ENCODE measurements around the gene MAN1B1. TPM values are rescaled to one million over a fixed set of nuclear protein-coding genes. Genes with fewer than 3 reads are reported as not detected.
A peak's percentile ranks its signal among the peaks of the same experiment; 100 is the strongest.

Gene MAN1B1
- total RNA-seq, 4 donors from 2014 or later: 52.1 to 99.2 (median 63.1) TPM

GRCh38 chr9:137080260-137081122 lies 6.3 kb upstream of the MAN1B1 start:
- H3K4me1 ChIP-seq: peaks cover 61% of the 10 kb centered on the region
- H3K27ac ChIP-seq: no peak overlapping the region
- no peak for DNase-seq (ENCODE audit: low spot score in 2 of 2)
- H3K4me3 ChIP-seq: no peak overlapping the region
- no peaks in the 10 kb centered on the region for H3K27me3 ChIP-seq
- TF ChIP-seq EP300 (IDR thresholded peaks at IDR 0.05): no peak
- TF ChIP-seq POLR2A (IDR thresholded peaks at IDR 0.05): no peak
- TF ChIP-seq POLR2AphosphoS5 (IDR thresholded peaks at IDR 0.05): no peak
- no peak for TF ChIP-seq CTCF (IDR thresholded peaks at IDR 0.05)
- H3K36me3 ChIP-seq: peaks cover 34% of the 10 kb centered on the region
- H3K9me3 ChIP-seq: no peaks in the 10 kb centered on the region
- WGBS: 95% methylated on average over 14 of the region's 24 CpGs

DNA sequence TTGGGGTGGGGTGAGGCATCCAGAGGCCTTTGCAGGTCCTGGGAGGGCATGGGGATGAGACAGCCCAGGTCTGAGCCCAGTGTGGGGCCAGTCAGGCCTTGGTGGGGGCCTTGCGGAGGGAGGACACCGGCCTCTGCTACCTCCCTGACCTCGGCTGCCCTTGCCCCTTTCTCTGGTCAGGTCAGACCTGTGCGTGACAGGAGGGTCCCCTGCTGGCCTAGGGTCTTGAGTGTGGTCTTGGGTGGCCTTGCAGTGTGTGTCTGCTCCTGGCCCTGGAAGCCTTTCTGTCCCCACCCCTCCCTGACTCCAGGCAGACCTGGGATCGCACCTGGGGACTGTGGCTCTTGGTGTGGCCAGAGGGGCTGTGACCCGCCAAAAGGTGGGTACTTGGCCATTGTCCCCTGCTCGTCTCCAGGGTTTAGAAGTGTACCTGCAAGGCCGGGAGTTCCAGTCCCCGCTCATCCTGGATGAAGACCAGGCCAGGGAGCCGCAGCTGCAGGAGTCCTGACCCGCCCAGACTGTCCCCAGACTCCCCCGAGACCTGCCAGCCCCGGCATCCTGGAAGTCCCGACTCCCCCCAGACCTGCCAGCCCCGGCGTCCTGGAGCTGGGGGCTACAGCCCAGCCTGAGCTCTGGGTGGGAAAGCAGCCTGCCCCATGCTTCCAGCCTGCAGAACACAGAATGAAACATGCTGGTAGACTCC lies 4.4 kb upstream of the MAN1B1 start:
- 97% methylated on average over 10 of the region's 16 CpGs for WGBS
- peak overlapping the region; percentile 96 for H3K27ac ChIP-seq
- H3K36me3 ChIP-seq: peaks cover 34% of the 10 kb centered on the region
- TF ChIP-seq EP300 (IDR thresholded peaks at IDR 0.05) (no peak), POLR2AphosphoS5 (IDR thresholded peaks at IDR 0.05) (no peak), CTCF (IDR thresholded peaks at IDR 0.05) (no peak), POLR2A (IDR thresholded peaks at IDR 0.05) (no peak)
- no peaks in the 10 kb centered on the region for H3K9me3 ChIP-seq
- H3K4me3 ChIP-seq: no peak overlapping the region
- H3K4me1 ChIP-seq: peaks cover 67% of the 10 kb centered on the region
- no peak for DNase-seq (ENCODE audit: low spot score in 2 of 2)
- no peaks in the 10 kb centered on the region for H3K27me3 ChIP-seq

DNA sequence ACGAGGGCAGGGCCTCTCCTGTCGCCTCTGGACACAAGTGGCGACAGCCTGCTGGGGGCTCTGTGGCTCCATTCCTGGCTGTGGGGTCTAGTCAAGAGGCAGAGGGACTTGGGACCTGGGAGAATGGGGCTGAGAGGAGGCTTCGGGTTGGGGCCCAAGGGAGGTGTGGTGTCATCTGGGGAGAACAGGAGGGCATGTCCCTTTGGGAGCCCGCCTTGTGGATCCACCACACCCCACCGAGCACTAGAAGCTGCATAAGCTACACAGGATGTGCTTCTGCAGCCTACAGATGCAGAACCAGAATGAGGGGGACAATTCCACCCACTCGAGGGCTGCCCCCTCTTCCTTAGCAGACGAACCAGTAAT lies 3.9 kb upstream of the MAN1B1 start:
- Histone ChIP-seq H3K36me3 (peaks cover 34% of the 10 kb centered on the region), H3K9me3 (no peaks in the 10 kb centered on the region), H3K27ac (peak overlapping the region; percentile 96), H3K27me3 (no peaks in the 10 kb centered on the region), H3K4me3 (no peak overlapping the region), H3K4me1 (peaks cover 69% of the 10 kb centered on the region)
- 78% methylated on average over 3 of the region's 8 CpGs for WGBS
- no peak for TF ChIP-seq POLR2A (IDR thresholded peaks at IDR 0.05)
- TF ChIP-seq CTCF (IDR thresholded peaks at IDR 0.05): no peak
- TF ChIP-seq EP300 (IDR thresholded peaks at IDR 0.05): no peak
- TF ChIP-seq POLR2AphosphoS5 (IDR thresholded peaks at IDR 0.05): no peak
- no peak for DNase-seq (ENCODE audit: low spot score in 2 of 2)

- 47% methylated on average over 7 of the region's 12 CpGs for WGBS
These were observed 3.3 kb upstream of the MAN1B1 start for GRCh38 chr9:137083394-137084004.

More at GRCh38 chr9:137083394-137084004, 3.3 kb upstream of the MAN1B1 start:
- DNase-seq (ENCODE audit: low spot score in 2 of 2): peak in 1 of 2 donors; percentile 85
- peak overlapping the region; percentile 96 for H3K27ac ChIP-seq
- TF ChIP-seq EP300 (IDR thresholded peaks at IDR 0.05) (no peak), POLR2A (IDR thresholded peaks at IDR 0.05) (no peak), POLR2AphosphoS5 (IDR thresholded peaks at IDR 0.05) (no peak), CTCF (IDR thresholded peaks at IDR 0.05) (no peak)
- peaks cover 34% of the 10 kb centered on the region for H3K36me3 ChIP-seq
- H3K4me3 ChIP-seq: no peak overlapping the region
- no peaks in the 10 kb centered on the region for H3K9me3 ChIP-seq
- no peaks in the 10 kb centered on the region for H3K27me3 ChIP-seq
- peaks cover 69% of the 10 kb centered on the region for H3K4me1 ChIP-seq
